NB4 (cell line): ENCODE measurements around the gene DNAH2.

ENCODE experiments used
- TF ChIP-seq, protein P1 (sequence below): IDR thresholded peaks from one replicate; pipeline ENCODE4 v1.5.1; 2012; ENCODE audit warnings: low read depth, low read length
- TF ChIP-seq, protein P2 (sequence below): IDR thresholded peaks from 2 replicates; pipeline ENCODE4 v1.6.1; 2011; ENCODE audit warnings: low read depth, low read length

DNA sequence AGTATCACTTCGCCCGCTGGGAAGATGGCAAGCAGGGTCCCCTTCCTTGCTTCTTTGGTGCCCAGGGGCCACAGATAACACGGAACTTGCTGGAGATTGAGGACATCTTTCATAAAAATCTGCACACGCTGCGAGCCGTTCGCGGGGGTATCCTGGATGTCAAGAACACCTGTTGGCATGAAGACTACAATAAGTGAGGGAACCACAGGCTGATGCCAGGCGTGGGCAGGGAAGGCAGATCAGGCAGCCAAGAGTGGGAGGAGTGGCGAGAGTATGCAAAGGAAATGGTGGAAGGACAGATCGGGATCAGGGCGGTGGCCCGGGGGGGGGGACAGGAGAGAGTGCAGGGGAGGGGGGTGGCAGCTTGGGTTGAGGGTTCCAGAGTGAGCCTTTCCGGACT lies 22.2 kb downstream of the DNAH2 start:
- TF ChIP-seq, protein P1, sequence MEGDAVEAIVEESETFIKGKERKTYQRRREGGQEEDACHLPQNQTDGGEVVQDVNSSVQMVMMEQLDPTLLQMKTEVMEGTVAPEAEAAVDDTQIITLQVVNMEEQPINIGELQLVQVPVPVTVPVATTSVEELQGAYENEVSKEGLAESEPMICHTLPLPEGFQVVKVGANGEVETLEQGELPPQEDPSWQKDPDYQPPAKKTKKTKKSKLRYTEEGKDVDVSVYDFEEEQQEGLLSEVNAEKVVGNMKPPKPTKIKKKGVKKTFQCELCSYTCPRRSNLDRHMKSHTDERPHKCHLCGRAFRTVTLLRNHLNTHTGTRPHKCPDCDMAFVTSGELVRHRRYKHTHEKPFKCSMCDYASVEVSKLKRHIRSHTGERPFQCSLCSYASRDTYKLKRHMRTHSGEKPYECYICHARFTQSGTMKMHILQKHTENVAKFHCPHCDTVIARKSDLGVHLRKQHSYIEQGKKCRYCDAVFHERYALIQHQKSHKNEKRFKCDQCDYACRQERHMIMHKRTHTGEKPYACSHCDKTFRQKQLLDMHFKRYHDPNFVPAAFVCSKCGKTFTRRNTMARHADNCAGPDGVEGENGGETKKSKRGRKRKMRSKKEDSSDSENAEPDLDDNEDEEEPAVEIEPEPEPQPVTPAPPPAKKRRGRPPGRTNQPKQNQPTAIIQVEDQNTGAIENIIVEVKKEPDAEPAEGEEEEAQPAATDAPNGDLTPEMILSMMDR: no peak
- TF ChIP-seq, protein P2, sequence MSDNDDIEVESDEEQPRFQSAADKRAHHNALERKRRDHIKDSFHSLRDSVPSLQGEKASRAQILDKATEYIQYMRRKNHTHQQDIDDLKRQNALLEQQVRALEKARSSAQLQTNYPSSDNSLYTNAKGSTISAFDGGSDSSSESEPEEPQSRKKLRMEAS: no peak
